Keratinocyte (primary cell): ENCODE data around the gene LY6G6C. TPM values are rescaled to one million over a fixed set of nuclear protein-coding genes. Genes with fewer than 3 reads are reported as not detected.

Experiments used
- DNase-seq: peaks from one replicate; pipeline ENCODE4 v3.0.0-alpha.2; 2011; ENCODE audit warnings: low read depth, missing footprints, low spot score
- FAIRE-seq: peaks from 2 replicates; lab custom pipeline; 2011; peaks lifted over from hg19 to GRCh38; lab: Jason Lieb, UNC
- H2AFZ ChIP-seq: 2 replicates; pipeline ENCODE4 v1.6.0; 2012; ENCODE audit warnings: low read length, control low read depth, inconsistent platforms; ENCODE audit not compliant: control insufficient read depth
- H3K27ac ChIP-seq: 2 replicates; pipeline ENCODE4 v1.5.1; 2011; ENCODE audit warnings: low read length; ENCODE audit not compliant: control insufficient read depth, insufficient read depth
- H3K27me3 ChIP-seq: 3 replicates; pipeline ENCODE4 v1.6.0; 2011; ENCODE audit warnings: low read length; ENCODE audit not compliant: control insufficient read depth, insufficient read depth; ENCODE audit errors: extremely low read depth
- H3K36me3 ChIP-seq, 2 experiments: 2 replicates in 1 of 2; 3 replicates in 1 of 2; pipeline ENCODE4 v1.5.1; 2011; ENCODE audit warnings: low read length in 2 of 2, mild to moderate bottlenecking in 1 of 2; ENCODE audit not compliant: control insufficient read depth in 2 of 2, insufficient read depth in 2 of 2; ENCODE audit errors: extremely low read depth in 1 of 2
- H3K4me1 ChIP-seq: 3 replicates; pipeline ENCODE4 v1.5.1; 2011; ENCODE audit warnings: low read length; ENCODE audit not compliant: control insufficient read depth, insufficient read depth; ENCODE audit errors: extremely low read depth
- H3K4me2 ChIP-seq: 3 replicates; pipeline ENCODE4 v1.6.0; 2011; ENCODE audit warnings: low read depth, low read length; ENCODE audit not compliant: control insufficient read depth, insufficient read depth; ENCODE audit errors: extremely low read depth
- H3K4me3 ChIP-seq, 3 experiments: fragments of 200-600 bp in 1 of 3; sonication (generic) in 1 of 3; 2 replicates in 2 of 3; 3 replicates in 1 of 3; pipeline ENCODE4 v1.5.1; 2011 to 2016; ENCODE audit warnings: low read length in 3 of 3, mild to moderate bottlenecking in 3 of 3, control low read depth in 2 of 3, inconsistent platforms in 1 of 3, low read depth in 1 of 3, mixed read lengths in 1 of 3, mixed run types in 1 of 3, moderate library complexity in 1 of 3; ENCODE audit not compliant: control insufficient read depth in 2 of 3, insufficient read depth in 2 of 3; ENCODE audit errors: extremely low read depth in 1 of 3
- H3K79me2 ChIP-seq: 2 replicates; pipeline ENCODE4 v1.6.0; 2012; ENCODE audit warnings: low read length; ENCODE audit not compliant: control insufficient read depth, insufficient read depth
- H3K9ac ChIP-seq: 3 replicates; pipeline ENCODE4 v1.6.0; 2011; ENCODE audit warnings: low read length; ENCODE audit not compliant: control insufficient read depth, insufficient read depth; ENCODE audit errors: extremely low read depth
- H3K9me1 ChIP-seq: 3 replicates; pipeline ENCODE4 v1.6.0; 2011; ENCODE audit warnings: low read length; ENCODE audit not compliant: control insufficient read depth, insufficient read depth; ENCODE audit errors: extremely low read depth
- H3K9me3 ChIP-seq: 2 replicates; pipeline ENCODE4 v1.5.1; 2012; ENCODE audit warnings: low read depth, low read length; ENCODE audit not compliant: control insufficient read depth
- H4K20me1 ChIP-seq: 3 replicates; pipeline ENCODE4 v1.6.0; 2011; ENCODE audit warnings: low read length; ENCODE audit not compliant: control insufficient read depth, insufficient read depth; ENCODE audit errors: extremely low read depth
- CTCF ChIP-seq, 3 experiments: IDR thresholded peaks in 1 of 3; conservative IDR thresholded peaks in 1 of 3; optimal IDR thresholded peaks in 1 of 3; 2 replicates in 2 of 3; 3 replicates in 1 of 3; pipeline versions ENCODE3 to v1.5.1; 2011; ENCODE audit warnings: low read length in 3 of 3, mild to moderate bottlenecking in 3 of 3, moderate library complexity in 2 of 3, control low read depth in 1 of 3, inconsistent platforms in 1 of 3; ENCODE audit not compliant: insufficient read depth in 2 of 3; ENCODE audit errors: extremely low read depth in 1 of 3
- EZH2 ChIP-seq: IDR thresholded peaks from one replicate; pipeline ENCODE4 v1.6.1; 2012; ENCODE audit warnings: inconsistent platforms, mild to moderate bottlenecking, low read length, moderate library complexity
- dilution Hi-C: fragments of 300-500 bp; cut with MboI; formaldehyde crosslinking; loops from one replicate; pipeline ENCODE4 v1.7.0; 2020; ENCODE audit warnings: low sequenced_read_pairs; ENCODE audit not compliant: extremely low pct_ligation_motif_present
- polyA plus RNA-seq, 5 experiments: library from polyadenylated mRNA; depleted of rRNA in 3 of 5; stranded (reverse) in 3 of 5; stranded (forward) in 1 of 5; unstranded in 1 of 5; fragments of >200 nt; gene quantifications; 1 replicate in 1 of 5; 2 replicates in 3 of 5; 3 replicates in 1 of 5; pipeline versions ENCODE4 v1.2.1 to v1.2.3, GENCODE V29; 2011 to 2012; ENCODE audit warnings: missing spikeins in 2 of 5, low read depth in 1 of 5, low replicate concordance in 1 of 5

LY6G6C gene
- polyA plus RNA-seq, 1 donor (not counting 4 experiments of a cell fraction or from before 2014, with no cell fraction given): 2.4 TPM

- Histone ChIP-seq H3K9me3 (no peaks in the 10 kb centered on the region), H3K27ac (no peak overlapping the region), H2AFZ (no peak overlapping the region), H3K36me3 (no peaks in the 10 kb centered on the region), H4K20me1 (no peaks in the 10 kb centered on the region), H3K27me3 (no peaks in the 10 kb centered on the region), H3K4me2 (no peak overlapping the region), H3K9me1 (no peaks in the 10 kb centered on the region), H3K9ac (no peak overlapping the region), H3K4me1 (peaks cover 11% of the 10 kb centered on the region), H3K79me2 (peaks cover 17% of the 10 kb centered on the region), H3K4me3 (no peak overlapping the region)
- DNase-seq (no peak), FAIRE-seq (no peak)
- TF ChIP-seq CTCF (optimal IDR thresholded peaks at IDR 0.05 in 1 of 3, IDR thresholded peaks at IDR 0.05 in 1 of 3, conservative IDR thresholded peaks at IDR 0.05 in 1 of 3; ENCODE audit: extremely low read depth in 1 of 3, insufficient read depth in 2 of 3, low read length in 3 of 3) (no peak), EZH2 (no peak)
- dilution Hi-C loops: no loop called here
Observed at GRCh38 chr6:31705931-31706330, 15.6 kb downstream of the LY6G6C start.

DNA sequence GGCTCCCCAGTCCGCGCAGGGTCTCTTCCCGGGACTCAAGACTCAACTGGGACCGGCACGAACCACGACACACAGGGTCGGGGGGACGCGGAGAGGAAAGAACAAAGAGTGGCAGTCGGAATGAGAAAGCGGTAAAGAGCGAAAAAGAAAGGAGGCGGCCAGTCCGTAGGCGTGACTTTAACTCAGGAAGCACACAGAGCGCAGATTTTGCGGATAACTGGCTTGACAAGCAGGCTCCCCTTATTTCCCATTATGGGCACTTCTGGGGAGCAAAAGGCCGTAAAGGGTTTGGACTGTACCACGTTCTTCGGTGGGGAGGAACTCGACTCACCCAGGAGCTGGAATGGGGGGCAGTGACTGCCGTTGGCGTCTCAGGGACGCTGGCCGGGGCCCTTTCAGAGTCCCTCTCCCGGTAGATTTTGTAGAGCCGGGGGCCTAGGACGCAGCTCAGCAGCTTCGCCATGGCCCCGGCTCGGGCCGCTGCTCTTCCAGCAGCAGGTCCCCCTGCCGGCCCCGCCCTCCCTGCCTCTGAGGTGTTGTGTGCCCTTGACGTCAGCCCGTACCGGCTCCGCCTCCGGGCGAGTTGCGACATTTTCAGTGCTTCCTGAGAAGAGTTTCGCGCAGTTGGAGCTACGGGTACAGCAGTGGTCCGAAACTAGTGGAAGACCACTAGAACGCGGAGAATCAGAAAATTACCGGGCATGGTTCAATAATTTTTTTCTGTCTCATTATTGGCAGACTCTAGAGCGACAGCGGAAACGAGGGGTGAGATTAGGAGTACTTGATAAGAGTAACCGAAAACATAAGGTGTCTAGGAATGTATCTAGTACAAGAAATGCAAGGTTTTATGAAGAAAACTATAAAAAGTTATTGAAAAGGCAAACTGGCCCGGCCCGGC is 18.5 kb downstream of the LY6G6C start, which contains the start of gene ABHD16A:
Gene ABHD16A, minus strand, starts transcription at position 506 of the 898 bp plus-strand sequence. Its CDS starts 43 bp downstream, at position 463.
- no peaks in the 10 kb centered on the region for H3K36me3 ChIP-seq
- peak within 1 kb of the TSS; percentile 73 to 87 (median 86) for H3K4me3 ChIP-seq
- peak within 1 kb of the TSS; percentile 86 for H2AFZ ChIP-seq
- no peaks in the 10 kb centered on the region for H3K9me1 ChIP-seq
- peak within 1 kb of the TSS; percentile 89 for H3K9ac ChIP-seq
- TF ChIP-seq EZH2 (no peak), CTCF (optimal IDR thresholded peaks at IDR 0.05 in 1 of 3, IDR thresholded peaks at IDR 0.05 in 1 of 3, conservative IDR thresholded peaks at IDR 0.05 in 1 of 3; ENCODE audit: extremely low read depth in 1 of 3, insufficient read depth in 2 of 3, low read length in 3 of 3) (peak in 1 of 3 experiments; percentile 14)
- FAIRE-seq (peak; percentile 80), DNase-seq (peak; percentile 82)
- H3K79me2 ChIP-seq: peaks cover 19% of the 10 kb centered on the region
- no peaks in the 10 kb centered on the region for H4K20me1 ChIP-seq
- H3K4me2 ChIP-seq: peak within 1 kb of the TSS; percentile 98
- dilution Hi-C loops: no loop called here
- peak within 1 kb of the TSS; percentile 87 for H3K27ac ChIP-seq
- H3K9me3 ChIP-seq: no peaks in the 10 kb centered on the region
- no peaks in the 10 kb centered on the region for H3K27me3 ChIP-seq
- peaks cover 9% of the 10 kb centered on the region for H3K4me1 ChIP-seq
